Vagina (tissue), 2 donors: ENCODE measurements around the gene C7orf57.

ENCODE experiments used
- POLR2A ChIP-seq, 2 donors: fragments of 450-650 bp; IDR thresholded peaks; one replicate each; pipeline ENCODE4 v1.6.1; 2017; ENCODE audit warnings: antibody characterized with exemption in 2 of 2, mild to moderate bottlenecking in 2 of 2, moderate library complexity in 2 of 2
- POLR2AphosphoS5 ChIP-seq, 2 donors: sonication (generic); formaldehyde crosslinking; IDR thresholded peaks; one replicate each; pipeline ENCODE4 v1.9.0; 2017; ENCODE audit warnings: antibody characterized with exemption in 2 of 2, mild to moderate bottlenecking in 2 of 2, low read depth in 1 of 2; ENCODE audit not compliant: insufficient read depth in 1 of 2
- TF ChIP-seq, protein P1 (sequence below), 3 experiments: fragments of 450-650 bp in 2 of 3; fragments of 200-600 bp in 1 of 3; sonication (generic) in 1 of 3; IDR thresholded peaks; one replicate each; pipeline ENCODE4 v1.5.1; 2017 to 2019; ENCODE audit warnings: antibody characterized with exemption in 3 of 3, mild to moderate bottlenecking in 2 of 3, moderate library complexity in 2 of 3

- TF ChIP-seq, protein P1, sequence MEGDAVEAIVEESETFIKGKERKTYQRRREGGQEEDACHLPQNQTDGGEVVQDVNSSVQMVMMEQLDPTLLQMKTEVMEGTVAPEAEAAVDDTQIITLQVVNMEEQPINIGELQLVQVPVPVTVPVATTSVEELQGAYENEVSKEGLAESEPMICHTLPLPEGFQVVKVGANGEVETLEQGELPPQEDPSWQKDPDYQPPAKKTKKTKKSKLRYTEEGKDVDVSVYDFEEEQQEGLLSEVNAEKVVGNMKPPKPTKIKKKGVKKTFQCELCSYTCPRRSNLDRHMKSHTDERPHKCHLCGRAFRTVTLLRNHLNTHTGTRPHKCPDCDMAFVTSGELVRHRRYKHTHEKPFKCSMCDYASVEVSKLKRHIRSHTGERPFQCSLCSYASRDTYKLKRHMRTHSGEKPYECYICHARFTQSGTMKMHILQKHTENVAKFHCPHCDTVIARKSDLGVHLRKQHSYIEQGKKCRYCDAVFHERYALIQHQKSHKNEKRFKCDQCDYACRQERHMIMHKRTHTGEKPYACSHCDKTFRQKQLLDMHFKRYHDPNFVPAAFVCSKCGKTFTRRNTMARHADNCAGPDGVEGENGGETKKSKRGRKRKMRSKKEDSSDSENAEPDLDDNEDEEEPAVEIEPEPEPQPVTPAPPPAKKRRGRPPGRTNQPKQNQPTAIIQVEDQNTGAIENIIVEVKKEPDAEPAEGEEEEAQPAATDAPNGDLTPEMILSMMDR (IDR thresholded peaks at IDR 0.05) = no peak
- TF ChIP-seq POLR2A (IDR thresholded peaks at IDR 0.05) (no peak), POLR2AphosphoS5 (IDR thresholded peaks at IDR 0.05; ENCODE audit: insufficient read depth in 1 of 2, low read depth in 1 of 2) (no peak)
These were observed 60.9 kb downstream of the C7orf57 start for GRCh38 chr7:48096273-48096672.
